ENCODE data around the gene ULBP1. TPM values are rescaled to one million over a fixed set of nuclear protein-coding genes. Genes with fewer than 3 reads are reported as not detected.
"Not testable (repeated sequence)": the region's sequence is repeated elsewhere in the genome, so short reads cannot be mapped to it uniquely, and the experiment has no call there.

Gene ULBP1
- polyA plus RNA-seq, 4 donors: 0.99 to 1.8 (median 1.6) TPM

GRCh38 chr6:149931501-149931900 lies 32.2 kb upstream of the ULBP1 start:
- no peak for DNase-seq (ENCODE audit: low read depth in 4 of 4, low spot score in 2 of 4)

GRCh38 chr6:149933036-149933435 lies 30.7 kb upstream of the ULBP1 start:
- no peak for DNase-seq (ENCODE audit: low read depth in 4 of 4, low spot score in 2 of 4)

GRCh38 chr6:149933461-149933860 lies 30.3 kb upstream of the ULBP1 start:
- DNase-seq (ENCODE audit: low read depth in 4 of 4, low spot score in 2 of 4): no peak

GRCh38 chr6:149934249-149935156 lies 29.2 kb upstream of the ULBP1 start:
- DNase-seq (ENCODE audit: low read depth in 4 of 4, low spot score in 2 of 4): peak in 1 of 4 donors; percentile 66

- no peak for DNase-seq (ENCODE audit: low read depth in 4 of 4, low spot score in 2 of 4)
Observed at GRCh38 chr6:149935246-149935645, 28.5 kb upstream of the ULBP1 start.

GRCh38 chr6:149935668-149936067 lies 28.1 kb upstream of the ULBP1 start:
- DNase-seq (ENCODE audit: low read depth in 4 of 4, low spot score in 2 of 4): no peak

- no peak for DNase-seq (ENCODE audit: low read depth in 4 of 4, low spot score in 2 of 4)
Observed at GRCh38 chr6:149936743-149937142, 27.0 kb upstream of the ULBP1 start.

- not testable (repeated sequence) for DNase-seq (ENCODE audit: low read depth in 4 of 4, low spot score in 2 of 4)
Observed at GRCh38 chr6:149938013-149938570, 25.7 kb upstream of the ULBP1 start.

- no peak for DNase-seq (ENCODE audit: low read depth in 4 of 4, low spot score in 2 of 4)
Observed at GRCh38 chr6:149938571-149939355, 25.0 kb upstream of the ULBP1 start.

GRCh38 chr6:149939356-149939648 lies 24.4 kb upstream of the ULBP1 start:
- DNase-seq (ENCODE audit: low read depth in 4 of 4, low spot score in 2 of 4): no peak

GRCh38 chr6:149939909-149940671 lies 23.7 kb upstream of the ULBP1 start:
- no peak for DNase-seq (ENCODE audit: low read depth in 4 of 4, low spot score in 2 of 4)

GRCh38 chr6:149940672-149940982 lies 23.1 kb upstream of the ULBP1 start:
- DNase-seq (ENCODE audit: low read depth in 4 of 4, low spot score in 2 of 4): no peak

- DNase-seq (ENCODE audit: low read depth in 4 of 4, low spot score in 2 of 4): peak in 2 of 4 donors; percentile 69 to 71
Observed at GRCh38 chr6:149941583-149942460, 21.9 kb upstream of the ULBP1 start, which contains the start of gene ULBP2. ULBP2 (plus strand) TSS chr6:149942014; CDS start chr6:149942073, 59 bp downstream.

GRCh38 chr6:149942461-149942829 lies 21.3 kb upstream of the ULBP1 start:
- no peak for DNase-seq (ENCODE audit: low read depth in 4 of 4, low spot score in 2 of 4)

- DNase-seq (ENCODE audit: low read depth in 4 of 4, low spot score in 2 of 4): not testable (repeated sequence)
Observed at GRCh38 chr6:149943321-149943720, 20.4 kb upstream of the ULBP1 start.

- not testable (repeated sequence) for DNase-seq (ENCODE audit: low read depth in 4 of 4, low spot score in 2 of 4)
Observed at GRCh38 chr6:149945276-149945675, 18.5 kb upstream of the ULBP1 start.

- not testable (repeated sequence) for DNase-seq (ENCODE audit: low read depth in 4 of 4, low spot score in 2 of 4)
Observed at GRCh38 chr6:149946631-149947030, 17.1 kb upstream of the ULBP1 start.

- not testable (repeated sequence) for DNase-seq (ENCODE audit: low read depth in 4 of 4, low spot score in 2 of 4)
Observed at GRCh38 chr6:149947533-149947932, 16.2 kb upstream of the ULBP1 start.

GRCh38 chr6:149948011-149948410 lies 15.7 kb upstream of the ULBP1 start:
- DNase-seq (ENCODE audit: low read depth in 4 of 4, low spot score in 2 of 4): no peak

GRCh38 chr6:149948616-149949015 lies 15.1 kb upstream of the ULBP1 start:
- no peak for DNase-seq (ENCODE audit: low read depth in 4 of 4, low spot score in 2 of 4)
